HG02981 (cell line): ENCODE results near the gene NID1.

Experiments
- ATAC-seq: cut with Tn5 transposase; IDR thresholded peaks from one replicate; pipeline ENCODE4 v1.9.1; 2021; ENCODE audit warnings: mild to moderate bottlenecking, moderate library complexity; ENCODE audit not compliant: unreplicated experiment

Gene NID1, protein sequence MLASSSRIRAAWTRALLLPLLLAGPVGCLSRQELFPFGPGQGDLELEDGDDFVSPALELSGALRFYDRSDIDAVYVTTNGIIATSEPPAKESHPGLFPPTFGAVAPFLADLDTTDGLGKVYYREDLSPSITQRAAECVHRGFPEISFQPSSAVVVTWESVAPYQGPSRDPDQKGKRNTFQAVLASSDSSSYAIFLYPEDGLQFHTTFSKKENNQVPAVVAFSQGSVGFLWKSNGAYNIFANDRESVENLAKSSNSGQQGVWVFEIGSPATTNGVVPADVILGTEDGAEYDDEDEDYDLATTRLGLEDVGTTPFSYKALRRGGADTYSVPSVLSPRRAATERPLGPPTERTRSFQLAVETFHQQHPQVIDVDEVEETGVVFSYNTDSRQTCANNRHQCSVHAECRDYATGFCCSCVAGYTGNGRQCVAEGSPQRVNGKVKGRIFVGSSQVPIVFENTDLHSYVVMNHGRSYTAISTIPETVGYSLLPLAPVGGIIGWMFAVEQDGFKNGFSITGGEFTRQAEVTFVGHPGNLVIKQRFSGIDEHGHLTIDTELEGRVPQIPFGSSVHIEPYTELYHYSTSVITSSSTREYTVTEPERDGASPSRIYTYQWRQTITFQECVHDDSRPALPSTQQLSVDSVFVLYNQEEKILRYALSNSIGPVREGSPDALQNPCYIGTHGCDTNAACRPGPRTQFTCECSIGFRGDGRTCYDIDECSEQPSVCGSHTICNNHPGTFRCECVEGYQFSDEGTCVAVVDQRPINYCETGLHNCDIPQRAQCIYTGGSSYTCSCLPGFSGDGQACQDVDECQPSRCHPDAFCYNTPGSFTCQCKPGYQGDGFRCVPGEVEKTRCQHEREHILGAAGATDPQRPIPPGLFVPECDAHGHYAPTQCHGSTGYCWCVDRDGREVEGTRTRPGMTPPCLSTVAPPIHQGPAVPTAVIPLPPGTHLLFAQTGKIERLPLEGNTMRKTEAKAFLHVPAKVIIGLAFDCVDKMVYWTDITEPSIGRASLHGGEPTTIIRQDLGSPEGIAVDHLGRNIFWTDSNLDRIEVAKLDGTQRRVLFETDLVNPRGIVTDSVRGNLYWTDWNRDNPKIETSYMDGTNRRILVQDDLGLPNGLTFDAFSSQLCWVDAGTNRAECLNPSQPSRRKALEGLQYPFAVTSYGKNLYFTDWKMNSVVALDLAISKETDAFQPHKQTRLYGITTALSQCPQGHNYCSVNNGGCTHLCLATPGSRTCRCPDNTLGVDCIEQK

DNA sequence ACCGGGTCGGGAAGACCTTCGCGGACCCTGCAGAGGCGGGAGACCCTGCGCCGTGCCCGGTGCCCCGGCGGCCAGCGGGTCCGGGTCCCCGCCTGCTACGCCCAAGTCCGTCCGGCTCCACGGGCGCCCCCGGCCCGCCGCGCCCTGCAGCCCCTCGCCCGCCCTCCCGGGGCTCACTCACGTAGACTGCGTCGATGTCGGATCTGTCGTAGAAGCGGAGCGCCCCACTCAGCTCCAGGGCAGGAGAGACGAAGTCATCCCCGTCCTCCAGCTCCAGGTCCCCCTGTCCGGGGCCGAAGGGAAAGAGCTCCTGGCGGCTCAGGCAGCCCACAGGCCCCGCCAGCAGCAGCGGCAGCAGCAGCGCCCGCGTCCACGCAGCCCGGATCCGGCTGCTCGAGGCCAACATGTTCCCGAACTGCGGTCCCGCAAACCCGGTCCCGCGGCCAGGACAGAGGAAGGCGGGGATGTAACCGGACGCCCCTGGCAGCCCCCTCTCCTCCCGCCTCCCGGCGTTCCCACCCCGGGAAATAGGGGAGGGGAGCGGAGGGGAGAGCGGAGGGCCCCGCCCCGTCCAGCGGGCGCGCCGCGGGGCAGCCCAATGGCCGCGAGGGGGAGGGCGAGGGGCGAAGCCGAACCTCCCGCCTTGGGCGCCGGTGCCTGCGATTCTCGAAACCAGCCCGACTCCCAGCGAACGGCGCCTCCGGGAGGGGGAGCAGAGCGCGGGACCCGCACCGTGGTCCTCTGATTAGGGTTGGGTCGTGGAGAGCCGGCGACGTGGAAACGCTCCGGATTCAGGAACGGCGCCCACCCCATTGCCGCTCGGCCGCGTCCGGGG lies at the start of gene NID1:
Gene NID1, minus strand, starts transcription at position 417 of the 835 bp plus-strand sequence. Its CDS starts 11 bp downstream, at position 406.
- peak; percentile 29 for ATAC-seq

DNA sequence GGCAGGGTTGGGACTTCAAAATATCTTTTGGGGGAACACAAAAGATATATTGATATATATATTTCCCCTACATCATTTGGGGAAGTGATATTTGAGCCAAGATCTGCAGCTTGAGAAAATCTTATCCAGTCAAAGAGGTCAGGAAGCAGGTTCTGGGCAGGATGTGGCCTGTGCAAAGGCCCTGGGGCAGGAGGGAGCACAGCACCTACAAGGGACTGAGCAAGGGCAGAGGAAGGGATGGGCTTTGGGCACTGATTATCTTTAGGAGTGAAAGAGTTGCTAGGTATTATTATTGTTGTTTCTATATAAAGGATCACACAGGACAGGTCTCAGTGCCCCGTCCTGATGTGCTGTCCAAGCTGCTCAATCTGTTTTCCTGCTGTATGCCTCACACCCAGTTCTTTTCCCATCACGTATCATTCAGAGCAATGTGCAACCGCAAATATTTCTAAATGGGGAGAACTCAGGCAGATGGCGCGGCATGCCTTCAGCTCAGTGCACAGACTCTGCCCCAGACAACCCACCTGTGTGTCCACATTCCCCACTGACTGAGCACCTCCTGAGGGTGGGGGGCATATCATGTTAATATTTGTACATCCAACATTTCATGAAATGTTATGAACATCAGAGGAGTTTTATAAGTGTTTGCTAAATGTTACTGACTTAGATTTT lies 49.3 kb upstream of the NID1 start:
- ATAC-seq = no peak

DNA sequence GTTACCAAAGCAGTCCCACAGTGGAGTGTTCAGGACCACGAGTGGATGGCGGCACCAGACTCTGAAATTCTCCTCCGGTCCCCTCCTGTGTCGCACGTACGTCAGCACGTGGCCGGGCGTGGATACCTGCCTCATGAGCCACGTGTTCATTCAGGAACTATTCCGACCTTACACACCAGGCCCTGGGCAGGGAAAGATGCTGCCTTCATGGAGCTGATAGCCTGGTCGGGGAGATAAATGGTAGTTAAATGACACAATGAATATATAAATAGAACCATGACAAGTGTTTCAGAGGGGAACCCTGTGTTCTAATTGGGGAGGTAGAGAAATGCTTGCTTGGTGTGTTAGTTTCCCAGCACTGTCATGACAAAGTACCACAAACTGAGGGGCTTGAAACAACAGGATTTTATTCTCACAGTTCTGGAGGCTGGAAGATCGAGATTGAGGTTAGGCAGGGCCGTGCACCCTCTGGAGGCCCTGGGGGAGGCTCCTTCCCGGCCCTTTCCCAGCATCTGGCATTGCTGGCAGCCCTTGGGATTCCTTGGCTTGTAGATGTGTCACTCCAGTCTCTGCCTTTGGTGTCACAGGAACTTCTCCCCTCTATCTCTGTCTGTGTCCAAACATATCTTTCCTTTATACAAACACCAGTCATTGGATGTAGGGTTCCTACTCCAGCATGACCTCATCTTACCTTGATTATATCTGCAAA lies 48.6 kb upstream of the NID1 start:
- ATAC-seq = no peak

DNA sequence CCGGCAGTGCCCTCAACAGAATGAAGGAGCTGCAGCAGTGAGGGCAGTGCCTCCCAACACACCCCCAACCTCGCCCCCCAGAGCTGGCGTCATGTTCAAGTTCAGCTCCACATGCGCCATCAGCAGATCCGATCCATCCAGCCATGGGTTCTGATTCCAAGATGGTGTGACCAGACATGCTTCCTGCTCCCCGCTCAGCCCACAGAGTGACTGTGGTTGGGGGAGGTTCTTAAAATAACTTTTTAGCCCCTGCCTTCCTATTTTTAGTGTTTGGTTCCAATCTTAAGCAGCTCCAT lies 47.4 kb upstream of the NID1 start:
- ATAC-seq = no peak

DNA sequence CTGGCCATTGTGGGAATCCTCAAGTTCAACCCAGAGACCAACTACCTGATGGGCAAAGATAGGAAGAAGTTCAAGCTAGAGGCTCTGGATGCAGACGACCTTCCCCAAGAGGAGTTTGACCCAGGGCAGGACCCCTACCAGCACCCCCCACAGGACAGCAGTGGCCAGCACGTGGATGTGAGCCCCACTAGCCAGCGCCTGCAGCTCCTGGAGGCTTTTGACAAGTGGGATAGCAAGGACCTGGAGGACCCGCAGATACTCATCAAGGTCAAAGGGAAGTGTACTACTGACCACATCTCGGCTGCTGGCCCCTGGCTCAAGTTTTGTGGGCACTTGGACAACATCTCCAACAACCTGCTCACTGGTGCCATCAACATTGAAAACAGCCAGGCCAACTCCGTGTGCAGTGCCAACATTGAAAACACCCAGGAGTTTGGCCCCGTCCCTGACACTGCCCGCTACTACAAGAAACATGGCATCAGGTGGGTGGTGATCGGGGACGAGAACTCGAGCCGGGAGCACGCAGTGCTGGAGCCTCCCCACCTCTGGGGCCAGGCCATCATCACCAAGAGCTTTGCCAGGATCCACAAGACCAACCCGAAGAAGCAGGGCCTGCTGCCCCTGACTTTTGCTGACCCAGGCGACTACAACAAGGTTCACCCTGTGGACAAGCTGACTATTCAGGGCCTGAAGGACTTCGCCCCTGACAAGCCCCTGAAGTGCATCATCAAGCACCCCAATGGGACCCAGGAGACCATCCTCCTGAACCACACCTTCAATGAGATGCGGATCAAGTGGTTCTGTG lies 46.8 kb upstream of the NID1 start:
- ATAC-seq = no peak

DNA sequence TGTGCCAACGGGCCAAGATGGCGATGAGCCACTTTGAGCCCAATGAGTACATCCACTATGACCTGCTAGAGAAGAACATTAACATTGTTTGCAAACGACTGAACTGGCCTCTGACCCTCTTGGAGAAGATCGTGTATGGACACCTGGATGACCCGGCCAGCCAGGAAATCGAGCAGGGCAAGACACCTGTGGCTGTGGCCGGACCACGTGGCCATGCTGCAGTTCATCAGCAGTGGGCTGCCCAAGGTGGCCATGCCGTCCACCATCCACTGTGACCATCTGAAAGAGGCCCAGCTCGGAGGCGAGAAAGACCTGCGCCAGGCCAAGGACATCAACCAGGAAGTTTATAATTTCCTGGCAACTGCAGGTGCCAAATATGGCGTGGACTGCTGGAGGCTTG lies 45.2 kb upstream of the NID1 start:
- no peak for ATAC-seq

DNA sequence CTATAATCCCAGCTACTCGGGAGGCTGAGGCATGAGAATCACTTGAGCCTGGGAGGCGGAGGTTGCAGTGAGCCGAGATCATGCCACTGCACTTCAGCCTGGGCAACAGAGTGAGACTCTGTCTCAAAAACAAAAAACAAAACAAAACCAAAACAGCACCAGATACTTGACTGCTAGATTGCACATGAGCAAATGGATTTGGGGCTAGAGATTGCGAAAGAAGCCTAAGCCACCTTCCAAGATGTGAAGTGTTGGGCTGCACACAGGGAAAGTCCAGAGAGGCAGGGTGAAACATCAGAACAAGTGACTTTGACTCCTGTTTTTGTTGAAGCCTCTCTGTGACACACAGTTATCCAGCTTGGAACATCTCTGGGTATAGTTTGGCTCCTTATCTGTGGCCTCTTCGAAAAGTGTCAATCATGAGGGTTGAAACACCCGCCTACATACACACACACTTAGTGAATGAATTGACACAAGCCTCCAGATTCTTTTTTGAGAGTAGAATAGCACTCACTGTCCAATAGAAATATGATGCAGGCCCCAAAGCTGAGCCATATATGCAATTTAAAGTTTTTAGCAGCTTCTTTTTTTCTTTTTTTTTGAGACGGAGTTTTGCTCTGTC lies 43.2 kb upstream of the NID1 start:
- no peak for ATAC-seq

DNA sequence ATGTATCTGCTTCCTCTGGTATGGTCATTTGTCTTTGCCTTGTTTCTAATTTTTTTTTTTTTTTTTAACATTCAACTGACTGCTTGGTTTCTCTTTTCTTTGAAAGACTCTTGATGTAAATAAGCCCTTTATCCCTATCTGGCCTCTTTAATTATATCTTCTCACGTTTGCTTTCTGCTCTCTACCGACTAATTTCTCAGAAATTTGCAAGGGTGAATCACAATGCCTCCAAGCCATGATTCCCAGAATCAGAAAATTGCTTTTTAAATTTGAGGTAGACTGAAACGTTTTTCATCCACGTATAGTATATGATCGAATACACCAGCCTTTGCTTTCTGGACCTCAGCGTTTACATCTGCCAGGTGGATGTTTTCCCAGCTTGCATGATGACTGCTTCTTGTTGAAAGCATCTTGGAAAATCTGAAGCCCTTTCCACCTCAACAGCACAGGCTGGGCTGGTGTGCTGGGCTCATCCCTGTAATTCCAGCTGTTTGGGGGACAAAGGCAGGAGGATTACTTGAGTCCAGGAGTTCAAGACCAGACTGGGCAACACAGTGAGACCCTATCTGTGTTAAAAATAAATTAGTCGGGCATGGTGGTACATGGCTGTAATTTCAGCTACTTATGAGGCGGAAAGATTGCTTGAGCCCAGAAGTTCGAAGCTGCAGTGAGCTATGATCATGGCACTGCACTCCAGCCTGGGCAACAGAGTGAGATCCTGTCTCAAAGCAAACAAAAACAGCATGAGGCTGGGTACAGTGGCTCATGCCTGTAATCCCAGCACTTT lies 42.4 kb upstream of the NID1 start:
- ATAC-seq = no peak

DNA sequence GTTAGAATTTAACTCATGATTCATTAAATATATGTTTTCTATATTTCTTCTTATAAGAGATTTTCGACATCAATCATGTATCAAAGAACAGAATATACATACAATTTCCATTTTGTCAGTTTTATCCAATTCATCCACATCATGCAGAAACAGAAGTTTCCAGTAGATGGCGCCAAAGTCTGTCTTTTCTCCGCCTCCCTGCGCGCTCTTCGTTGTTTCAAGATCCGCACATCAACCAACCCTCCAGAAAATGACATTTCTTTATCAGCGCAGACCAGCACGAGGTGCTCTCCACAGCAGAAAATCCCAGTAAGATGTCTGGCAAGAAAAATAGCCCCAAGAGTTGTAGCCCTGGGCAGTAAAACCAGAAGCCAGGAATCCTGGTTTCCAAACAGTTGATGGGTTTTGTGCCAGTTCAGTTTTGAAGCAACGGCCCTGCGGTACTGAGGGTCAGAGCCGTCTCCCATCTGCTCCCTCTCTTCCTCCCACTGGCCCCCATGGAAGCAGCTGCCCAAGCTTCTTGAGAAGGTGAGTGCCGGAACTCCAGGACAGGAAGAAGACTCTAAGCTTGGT lies 38.8 kb upstream of the NID1 start:
- no peak for ATAC-seq

DNA sequence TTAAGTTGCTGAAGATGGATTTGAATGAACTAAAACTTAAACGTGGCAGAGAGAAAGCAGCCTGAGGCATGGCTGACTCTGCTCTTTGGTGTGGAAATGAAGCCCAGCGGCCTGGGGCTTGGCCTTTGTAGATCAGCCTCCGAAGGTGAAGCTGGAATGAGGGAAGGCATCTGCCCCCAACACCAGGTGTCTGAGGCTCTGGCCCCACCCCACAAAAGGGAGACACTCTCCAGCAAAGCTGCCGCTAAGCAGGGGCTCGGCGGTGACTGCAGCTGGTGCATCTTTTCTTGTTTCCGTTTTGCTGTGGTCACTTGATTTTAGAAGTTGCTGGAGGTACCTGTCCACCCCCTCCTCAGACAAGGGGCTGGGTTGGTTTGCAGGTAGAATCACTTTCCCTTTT lies 38.2 kb upstream of the NID1 start:
- ATAC-seq = no peak

DNA sequence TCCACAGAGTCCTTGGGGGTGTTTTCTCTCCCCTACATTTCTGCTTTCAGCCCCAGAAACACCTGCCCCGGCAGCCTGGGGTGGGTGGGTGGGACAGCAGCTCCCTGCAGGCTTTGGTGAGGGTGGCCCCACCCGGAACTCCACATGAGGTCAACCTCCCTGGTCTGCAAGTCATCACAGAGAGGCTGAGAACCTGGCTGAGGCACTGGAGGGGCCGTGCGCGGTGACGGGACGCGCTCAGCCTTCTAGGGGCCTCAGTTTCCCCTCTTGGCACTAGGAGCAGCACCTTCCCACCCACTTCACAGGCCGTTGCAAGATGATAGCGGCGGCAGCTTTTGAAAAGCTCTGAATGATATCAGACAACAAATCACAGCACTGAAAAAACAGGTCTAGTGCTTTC lies 37.7 kb upstream of the NID1 start:
- ATAC-seq = no peak

DNA sequence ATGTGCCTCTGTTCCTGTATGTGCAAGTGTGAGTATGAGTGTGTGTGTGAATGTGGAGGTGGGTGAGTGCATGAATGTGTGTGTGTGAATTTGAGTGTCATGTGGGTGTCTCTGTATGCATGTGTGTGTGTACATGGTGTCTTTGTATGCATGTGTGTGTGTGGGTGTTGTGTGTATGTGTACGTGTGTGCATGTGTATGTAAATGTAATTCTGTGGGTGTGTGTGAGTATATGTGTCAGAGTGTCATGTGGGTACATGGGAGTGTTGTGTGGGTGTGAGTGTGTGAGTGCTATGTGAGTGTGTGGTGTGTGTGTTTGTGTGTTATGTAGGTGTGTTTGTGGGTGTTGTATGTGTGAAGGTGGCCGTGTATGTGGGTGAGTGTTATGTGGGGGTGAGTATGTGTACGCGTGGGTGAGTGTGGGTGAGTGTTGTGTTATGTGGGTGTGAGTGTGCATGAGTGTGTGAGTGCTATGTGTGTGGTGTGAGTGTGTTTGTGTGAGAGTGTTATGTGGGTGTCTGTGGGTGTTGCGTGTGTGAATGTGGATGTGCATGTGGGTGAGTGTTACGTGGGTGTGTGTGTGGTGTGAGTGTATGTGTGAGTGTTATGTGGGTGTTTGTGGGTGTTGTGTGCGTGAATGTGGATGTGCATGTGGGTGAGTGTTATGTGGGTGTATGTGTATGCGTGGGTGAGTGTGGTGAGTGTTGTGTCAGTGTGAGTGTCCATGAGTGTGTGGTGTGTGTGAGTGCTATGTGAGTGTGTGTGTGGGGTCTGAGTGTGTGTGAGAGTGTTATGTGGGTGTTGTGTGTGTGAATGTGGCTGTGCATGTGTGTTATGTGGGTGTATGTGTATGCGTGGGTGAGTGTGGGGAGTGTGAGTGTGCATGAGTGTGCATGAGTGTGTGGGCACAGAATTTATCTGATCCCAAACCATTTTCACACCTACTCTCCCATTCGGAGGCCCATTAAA lies 36.6 kb upstream of the NID1 start:
- ATAC-seq = no peak

DNA sequence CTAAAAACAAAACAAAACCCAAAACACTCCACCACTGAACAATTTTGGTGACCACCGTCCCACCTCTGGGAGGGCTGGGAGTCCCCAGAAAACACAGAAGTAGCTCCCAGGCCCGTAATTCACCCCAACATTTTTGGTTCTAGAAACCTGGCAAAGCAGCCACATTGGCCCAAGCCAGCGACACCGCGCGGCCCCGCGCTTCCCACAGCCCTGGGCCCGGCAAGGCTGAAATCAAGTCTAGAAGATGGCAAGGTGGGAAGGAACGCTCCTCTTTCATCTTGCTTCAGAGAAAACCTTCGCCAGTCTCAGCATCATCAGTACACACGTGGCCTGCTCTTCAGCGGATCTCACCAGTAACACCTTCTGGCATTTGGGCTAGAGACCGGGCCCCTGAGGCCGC lies 35.9 kb upstream of the NID1 start:
- no peak for ATAC-seq

DNA sequence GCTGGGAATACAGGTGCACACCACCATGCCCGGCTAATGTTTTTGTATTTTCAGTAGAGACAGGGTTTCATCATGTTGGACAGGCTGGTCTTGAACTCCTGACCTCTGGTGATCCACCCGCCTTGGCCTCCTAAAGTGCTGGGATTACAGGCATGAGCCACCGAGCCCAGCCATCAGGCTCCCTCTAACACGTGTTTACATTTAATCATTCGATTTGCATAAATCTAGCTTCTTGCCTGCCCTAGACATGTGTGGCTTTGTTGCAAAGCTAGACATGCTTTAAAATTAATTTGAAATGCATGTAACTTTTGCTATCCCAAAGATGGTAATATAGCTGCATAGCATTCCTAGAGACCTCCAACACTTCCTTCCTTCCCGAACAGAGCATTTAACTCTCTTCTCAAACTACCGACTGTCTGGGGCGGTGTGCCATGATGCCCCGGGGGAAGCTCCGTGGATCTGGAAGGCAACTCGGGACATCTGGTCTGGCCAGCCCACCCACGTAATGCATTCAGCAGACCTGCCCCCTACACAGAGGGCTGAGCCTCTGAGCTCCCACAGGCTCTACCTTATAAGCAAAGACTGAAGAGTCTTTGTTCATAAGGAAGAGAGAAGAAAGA lies 34.6 kb upstream of the NID1 start:
- ATAC-seq = no peak

DNA sequence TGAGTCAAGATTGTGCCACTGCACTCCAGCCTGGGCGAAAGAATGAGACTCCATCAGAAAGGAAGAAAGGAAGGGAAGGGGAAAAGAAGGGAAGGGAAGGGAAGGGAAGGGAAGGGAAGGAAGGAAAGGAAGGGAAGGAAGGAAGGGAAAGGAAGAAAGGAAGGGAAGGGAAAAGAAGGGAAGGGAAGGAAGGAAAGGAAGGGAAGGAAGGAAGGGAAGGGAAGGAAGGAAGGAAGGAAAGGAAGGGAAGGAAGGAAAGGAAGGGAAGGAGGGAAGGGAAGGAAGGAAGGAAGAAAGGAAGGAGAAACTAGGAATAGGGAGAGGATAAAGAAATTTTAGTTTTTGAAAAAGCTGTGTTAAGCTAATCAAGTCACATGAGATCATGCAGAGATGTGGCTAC lies 33.4 kb upstream of the NID1 start:
- ATAC-seq = no peak
